PC-3 (cell line): ENCODE data around the gene MYO5B. TPM values are rescaled to one million over a fixed set of nuclear protein-coding genes. Genes with fewer than 3 reads are reported as not detected.

ENCODE experiments used
- ATAC-seq: fragments of 200-7000 bp; cut with Tn5 transposase; 2 replicates; pipeline ENCODE4 v1.9.1; 2020; ENCODE audit warnings: mild to moderate bottlenecking, moderate library complexity
- BruUV-seq: library from RNA; stranded (reverse); fragments of 400-500 nt; replicated peaks from 2 replicates; lab custom pipeline; 2021; lab: Mats Ljungman, UMichigan
- CTCF ChIA-PET: fragments of 300-600 bp; sonication (Branson Sonifier 250); formaldehyde crosslinking; loops from one replicate; lab custom pipeline; 2022; ENCODE audit warnings: antibody characterized with exemption; lab: Charles Lee
- POLR2A ChIA-PET: fragments of 300-600 bp; sonication (Branson Sonifier 250); formaldehyde crosslinking; loops from one replicate; lab custom pipeline; 2022; ENCODE audit warnings: antibody characterized with exemption; ENCODE audit not compliant: unreplicated experiment; lab: Charles Lee
- DNase-seq: peaks from one replicate; pipeline ENCODE4 v3.0.0-alpha.2; 2015
- H2AFZ ChIP-seq: fragments of 300-600 bp; sonication (generic); 2 replicates; pipeline ENCODE4 v1.6.0; 2016; ENCODE audit warnings: antibody characterized with exemption, low read length
- H3F3A ChIP-seq: fragments of 300-600 bp; sonication (generic); one replicate; pipeline ENCODE4 v1.6.0; 2017; ENCODE audit warnings: antibody characterized with exemption, low read length, control low read depth, mild to moderate bottlenecking; ENCODE audit not compliant: unreplicated experiment
- H3K27ac ChIP-seq: fragments of 300-600 bp; sonication (generic); 2 replicates; pipeline ENCODE4 v1.5.1; 2016; ENCODE audit warnings: mild to moderate bottlenecking, low read length
- H3K27me3 ChIP-seq: fragments of 300-600 bp; sonication (generic); 2 replicates; pipeline ENCODE4 v1.6.1; 2016; ENCODE audit warnings: low read length, mixed read lengths
- H3K36me3 ChIP-seq: fragments of 300-600 bp; sonication (generic); 2 replicates; pipeline ENCODE4 v1.6.1; 2016; ENCODE audit warnings: low read depth, mixed run types, low read length, mixed read lengths
- H3K4me1 ChIP-seq: fragments of 300-600 bp; sonication (generic); 2 replicates; pipeline ENCODE4 v1.5.1; 2016; ENCODE audit warnings: low read length; ENCODE audit not compliant: insufficient read depth
- H3K4me2 ChIP-seq: fragments of 300-600 bp; sonication (generic); 2 replicates; pipeline ENCODE4 v1.6.0; 2016; ENCODE audit warnings: low read length
- H3K4me3 ChIP-seq: fragments of 300-600 bp; sonication (generic); 2 replicates; pipeline ENCODE4 v1.5.1; 2016; ENCODE audit warnings: mild to moderate bottlenecking, low read length, mixed read lengths
- H3K79me2 ChIP-seq: fragments of 300-600 bp; sonication (generic); 2 replicates; pipeline ENCODE4 v1.6.1; 2017; ENCODE audit warnings: low read length, mixed read lengths
- H3K9ac ChIP-seq: fragments of 300-600 bp; sonication (generic); 2 replicates; pipeline ENCODE4 v1.6.0; 2016; ENCODE audit warnings: mild to moderate bottlenecking, low read length
- H3K9me2 ChIP-seq: fragments of 300-600 bp; sonication (generic); replicated peaks from 2 replicates; pipeline ENCODE4 v1.6.1; 2016; ENCODE audit warnings: mixed run types, low read length, mixed read lengths
- H3K9me3 ChIP-seq: fragments of 300-600 bp; sonication (generic); 2 replicates; pipeline ENCODE4 v1.6.1; 2016; ENCODE audit warnings: low read length, mixed read lengths
- H4K20me1 ChIP-seq: fragments of 300-600 bp; sonication (generic); 2 replicates; pipeline ENCODE4 v1.6.1; 2016; ENCODE audit warnings: low read length, mixed read lengths
- CTCF ChIP-seq: fragments of 300-600 bp; sonication (generic); conservative IDR thresholded peaks from 2 replicates; pipeline ENCODE4 v1.5.1; 2017; ENCODE audit warnings: antibody characterized with exemption, low read depth, mild to moderate bottlenecking, low read length
- EZH2 ChIP-seq: fragments of 300-600 bp; sonication (generic); IDR thresholded peaks from one replicate; pipeline ENCODE4 v1.6.1; 2017; ENCODE audit warnings: antibody characterized with exemption, mild to moderate bottlenecking, low read length; ENCODE audit not compliant: unreplicated experiment
- EZH2phosphoT487 ChIP-seq: fragments of 300-600 bp; sonication (generic); IDR thresholded peaks from 2 replicates; pipeline ENCODE4 v1.6.1; 2018; ENCODE audit warnings: mild to moderate bottlenecking, antibody characterized with exemption, low read length, borderline replicate concordance
- intact Hi-C: fragments of 100-400 bp; cut with micrococcal nuclease; formaldehyde crosslinking; loops from 2 replicates; pipeline ENCODE4 v1.9.0; 2023
- total RNA-seq: library from RNA; depleted of rRNA; stranded (reverse); fragments of >200 nt; gene quantifications from 2 replicates; pipeline ENCODE4 v1.2.3, GENCODE V29; 2014

MYO5B gene
- total RNA-seq, 1 experiment from 2014 or later: 10.7 TPM

- CTCF ChIA-PET: no interaction called here
Measured at GRCh38 chr18:50105027-50105426, 89.9 kb downstream of the MYO5B start.

GRCh38 chr18:50104421-50104820 is 90.5 kb downstream of the MYO5B start:
- intact Hi-C loops: no loop called here
- H3K36me3 ChIP-seq: no peaks in the 10 kb centered on the region
- no peaks in the 10 kb centered on the region for H3F3A ChIP-seq
- H3K27me3 ChIP-seq: no peaks in the 10 kb centered on the region
- TF ChIP-seq CTCF: no peak
- TF ChIP-seq EZH2: no peak
- no peak for TF ChIP-seq EZH2phosphoT487
- BruUV-seq: no TSS peak
- no peak overlapping the region for H2AFZ ChIP-seq
- H3K9ac ChIP-seq: no peak overlapping the region
- peaks cover 3% of the 10 kb centered on the region for H3K79me2 ChIP-seq
- H4K20me1 ChIP-seq: no peaks in the 10 kb centered on the region
- H3K4me2 ChIP-seq: peak overlapping the region; percentile 34; the same call in 1 of the 2 replicates
- no peaks in the 10 kb centered on the region for H3K9me3 ChIP-seq
- DNase-seq: peak; percentile 64
- H3K9me2 ChIP-seq: no peaks in the 10 kb centered on the region
- no peak overlapping the region for H3K4me3 ChIP-seq
- ChIA-PET CTCF (no interaction called here), POLR2A (no interaction called here)
- ATAC-seq: peak; percentile 72
- peaks cover 19% of the 10 kb centered on the region for H3K4me1 ChIP-seq
- H3K27ac ChIP-seq: peak overlapping the region; percentile 75

More at GRCh38 chr18:50105027-50105426, 89.9 kb downstream of the MYO5B start:
- Histone ChIP-seq H3K4me2 (peak overlapping the region; percentile 34; the same call in 1 of the 2 replicates), H3K27ac (peak overlapping the region; percentile 75), H3K79me2 (no peaks in the 10 kb centered on the region), H3K9me2 (no peaks in the 10 kb centered on the region), H3K27me3 (no peaks in the 10 kb centered on the region), H3F3A (no peaks in the 10 kb centered on the region), H3K9me3 (no peaks in the 10 kb centered on the region), H2AFZ (no peak overlapping the region), H3K36me3 (no peaks in the 10 kb centered on the region), H3K4me1 (peaks cover 15% of the 10 kb centered on the region), H3K4me3 (no peak overlapping the region), H3K9ac (no peak overlapping the region), H4K20me1 (no peaks in the 10 kb centered on the region)
- POLR2A ChIA-PET: no interaction called here
- no peak for TF ChIP-seq CTCF
- no peak for TF ChIP-seq EZH2phosphoT487
- TF ChIP-seq EZH2: no peak
- ATAC-seq (no peak), DNase-seq (no peak)
- no TSS peak for BruUV-seq
- intact Hi-C loops: no loop called here

GRCh38 chr18:50099725-50100407 is 95.1 kb downstream of the MYO5B start:
- ChIA-PET POLR2A (interaction anchor here (0.6 to 0.9 kb wide), 4 partner anchors 19 to 738 kb away, joined by 3 to 7 read pairs (median 6); partner anchors contain the start of gene MYO5B), CTCF (interaction anchor here (1.3 kb wide), 1 partner anchor 43 kb away, joined by 3 read pairs; no protein-coding TSS in a partner anchor)
- peak overlapping the region; percentile 92 for H3K27ac ChIP-seq
- peaks cover 42% of the 10 kb centered on the region for H3K4me1 ChIP-seq
- no peak overlapping the region for H2AFZ ChIP-seq
- DNase-seq (peak; percentile 71), ATAC-seq (peak; percentile 58)
- peaks cover 10% of the 10 kb centered on the region for H3K79me2 ChIP-seq
- H3K9ac ChIP-seq: peak overlapping the region; percentile 37; the same call in 1 of the 2 replicates
- H4K20me1 ChIP-seq: no peaks in the 10 kb centered on the region
- BruUV-seq: TSS peak; percentile 80
- intact Hi-C loops: loop anchor here (5.0 kb wide), 1 partner anchor 92 kb away; no protein-coding TSS in a partner anchor
- no peaks in the 10 kb centered on the region for H3F3A ChIP-seq
- no peaks in the 10 kb centered on the region for H3K36me3 ChIP-seq
- H3K4me2 ChIP-seq: peak overlapping the region; percentile 37; the same call in 1 of the 2 replicates
- no peaks in the 10 kb centered on the region for H3K27me3 ChIP-seq
- no peak overlapping the region for H3K4me3 ChIP-seq
- H3K9me2 ChIP-seq: no peaks in the 10 kb centered on the region
- no peaks in the 10 kb centered on the region for H3K9me3 ChIP-seq
- no peak for TF ChIP-seq EZH2
- TF ChIP-seq CTCF: no peak
- no peak for TF ChIP-seq EZH2phosphoT487
